ENCODE results near the gene CA5A.

Gene CA5A

DNA sequence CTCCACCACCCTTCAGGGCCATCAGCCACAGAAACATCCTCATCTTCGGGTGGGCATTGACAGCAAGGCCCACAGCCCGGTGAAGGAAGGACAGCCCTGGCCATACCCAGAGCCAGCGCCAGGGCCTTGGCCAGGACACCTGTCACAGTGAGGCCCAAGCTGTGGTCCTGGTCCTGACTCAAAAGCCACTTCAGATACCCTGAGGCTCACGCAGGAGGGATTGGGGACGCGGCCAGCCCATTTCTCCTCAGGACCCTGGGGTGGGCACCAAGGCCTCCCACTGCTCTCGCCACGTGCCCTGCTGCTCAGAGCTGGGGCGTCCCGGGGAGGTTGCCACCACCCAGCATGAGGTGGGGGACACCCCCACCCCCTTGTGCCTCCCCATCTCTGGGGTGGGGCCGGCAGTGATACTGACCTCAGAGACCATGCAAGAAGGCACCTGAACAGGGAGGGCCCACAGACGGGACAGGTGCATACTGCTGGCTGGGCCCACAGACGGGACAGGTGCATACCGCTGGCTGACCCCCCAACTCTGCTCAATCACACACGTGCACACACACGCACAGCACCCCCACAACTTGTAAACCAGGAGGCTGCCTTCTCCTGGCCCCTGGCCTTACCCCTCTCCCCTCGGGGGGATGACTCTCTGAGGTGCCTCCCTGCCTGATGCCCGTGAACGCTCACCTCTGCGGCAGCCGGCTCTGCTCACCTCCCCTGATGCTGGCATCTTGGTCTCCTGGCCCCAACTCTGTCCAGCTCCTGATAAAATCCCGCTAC lies 81.2 kb downstream of the CA5A start:
- no peak for DNase-seq
- intact Hi-C loops (cut with DNase I), result no loop called here

DNA sequence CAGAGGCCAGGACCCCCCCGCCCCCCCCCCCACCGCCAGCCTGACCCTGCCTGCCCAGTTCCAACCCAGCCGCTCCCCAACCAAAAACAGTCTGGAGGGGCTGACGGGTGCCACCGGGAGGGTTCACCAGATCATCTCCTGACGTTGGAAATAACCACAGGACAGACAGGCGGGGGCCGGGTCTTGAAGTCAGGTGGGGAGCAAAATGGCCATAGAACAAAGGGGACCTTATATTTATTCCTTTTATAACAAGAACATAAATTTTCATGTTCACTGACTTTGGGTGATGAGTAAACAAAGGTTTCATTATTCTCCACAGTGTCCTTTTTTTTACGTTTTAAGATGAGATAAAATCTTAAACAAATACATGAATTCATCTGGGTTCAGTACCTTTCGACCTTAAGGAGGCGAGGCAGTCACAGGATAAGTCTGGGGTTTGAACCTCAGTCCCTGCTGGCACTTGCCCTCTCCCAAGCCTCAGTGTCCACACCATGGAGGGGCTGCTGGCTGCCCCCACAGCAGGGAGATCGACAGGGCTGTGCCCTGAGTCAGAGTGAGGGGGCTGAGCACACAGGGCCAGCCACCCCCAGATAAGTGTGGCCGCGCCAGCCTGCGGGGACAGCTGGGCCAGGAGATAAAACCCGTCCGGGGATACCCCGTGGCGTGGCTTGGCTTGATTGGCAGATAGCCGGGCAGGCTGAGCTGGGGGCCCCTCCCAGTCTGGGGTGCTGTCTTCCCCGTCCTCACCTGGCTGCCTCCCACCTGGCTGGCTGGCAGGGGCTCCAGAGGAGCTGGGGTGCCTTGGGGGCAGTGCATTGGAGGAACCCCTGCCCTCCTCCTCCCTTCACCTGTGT lies 82.0 kb downstream of the CA5A start:
- intact Hi-C loops (cut with DNase I), result no loop called here
- DNase-seq, result no peak

DNA sequence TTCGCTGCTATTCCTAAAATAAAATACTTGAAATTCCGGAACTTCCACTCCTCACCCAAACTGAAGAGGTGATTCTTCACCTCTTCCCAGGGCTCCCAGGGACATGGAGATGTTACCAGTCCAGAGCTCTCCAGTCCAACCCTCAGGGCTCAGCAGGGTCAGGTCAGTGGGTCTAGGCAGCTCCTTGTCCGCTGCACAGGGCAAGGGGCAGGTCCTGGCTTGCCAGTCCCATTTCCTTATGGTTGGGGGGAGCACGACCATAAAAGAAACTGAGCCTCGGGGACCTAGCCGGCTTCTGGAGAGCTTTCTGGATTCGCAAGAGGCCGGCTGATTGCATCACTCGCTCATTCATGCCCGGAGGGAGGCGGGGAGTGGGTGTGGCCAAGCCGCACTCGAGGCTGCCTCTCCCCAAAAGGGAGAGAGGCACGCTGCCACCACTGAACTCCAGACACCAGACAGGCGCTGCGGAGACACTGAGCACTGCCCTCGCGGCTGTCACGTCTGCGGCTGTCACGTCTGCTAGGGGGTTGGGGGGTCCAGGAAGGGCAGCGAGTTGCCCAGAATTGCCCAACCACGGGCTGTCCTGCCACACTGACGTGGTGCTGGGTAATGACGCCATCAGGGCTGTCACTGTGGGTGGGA lies 82.8 kb downstream of the CA5A start:
- peak; percentile 74 to 99 (median 88) for DNase-seq

DNA sequence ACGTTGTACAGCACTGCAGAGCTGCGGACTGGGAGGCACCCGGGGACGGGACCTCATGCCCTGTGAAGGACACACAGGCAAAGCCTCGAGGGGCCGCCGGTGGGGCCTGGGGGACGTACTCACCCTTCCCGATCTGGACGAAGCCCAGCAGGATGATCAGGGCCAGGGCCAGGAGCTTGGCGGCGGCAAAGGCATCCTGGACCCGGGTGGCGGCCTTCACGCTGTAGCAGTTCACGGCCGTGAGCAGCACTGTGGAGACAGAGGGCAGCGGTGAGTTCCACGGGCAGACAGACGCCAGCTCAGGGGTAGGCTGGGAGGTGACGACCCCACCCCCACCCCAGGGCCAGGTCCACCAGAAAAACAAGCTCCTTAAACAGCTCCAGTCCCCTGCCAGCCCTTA lies 84.7 kb downstream of the CA5A start:
- no peak for DNase-seq
- intact Hi-C loops (cut with DNase I), result loop anchor here (2.0 kb wide), 1 partner anchor 19 kb away; no protein-coding TSS in a partner anchor

More for the DNA sequence above, 82.8 kb downstream of the CA5A start:
- intact Hi-C loops (cut with DNase I), result no loop called here

DNA sequence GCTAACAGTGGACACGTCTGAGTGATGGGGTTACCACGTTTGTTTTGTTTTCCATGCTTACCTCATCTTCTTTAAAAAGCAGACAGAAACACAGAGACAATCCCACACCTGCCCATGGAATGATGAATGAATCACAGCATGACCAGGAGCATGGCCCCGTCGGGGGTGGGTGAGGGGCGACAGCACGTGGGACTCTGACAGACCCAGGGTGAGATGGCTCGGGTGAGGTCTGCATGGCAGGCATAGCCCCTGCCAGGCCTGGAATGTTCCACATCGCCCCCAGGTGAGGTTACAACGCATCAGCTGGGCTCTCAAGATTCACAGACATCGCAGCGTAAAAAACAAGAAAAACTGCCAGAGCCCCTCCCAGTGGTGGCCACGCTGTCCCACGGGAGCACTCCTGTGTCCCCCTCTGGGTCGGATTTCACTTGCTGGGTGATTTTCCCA lies 85.2 kb downstream of the CA5A start:
- DNase-seq, result no peak
- intact Hi-C loops (cut with DNase I), result loop anchor here (2.0 kb wide), 1 partner anchor 20 kb away; no protein-coding TSS in a partner anchor

DNA sequence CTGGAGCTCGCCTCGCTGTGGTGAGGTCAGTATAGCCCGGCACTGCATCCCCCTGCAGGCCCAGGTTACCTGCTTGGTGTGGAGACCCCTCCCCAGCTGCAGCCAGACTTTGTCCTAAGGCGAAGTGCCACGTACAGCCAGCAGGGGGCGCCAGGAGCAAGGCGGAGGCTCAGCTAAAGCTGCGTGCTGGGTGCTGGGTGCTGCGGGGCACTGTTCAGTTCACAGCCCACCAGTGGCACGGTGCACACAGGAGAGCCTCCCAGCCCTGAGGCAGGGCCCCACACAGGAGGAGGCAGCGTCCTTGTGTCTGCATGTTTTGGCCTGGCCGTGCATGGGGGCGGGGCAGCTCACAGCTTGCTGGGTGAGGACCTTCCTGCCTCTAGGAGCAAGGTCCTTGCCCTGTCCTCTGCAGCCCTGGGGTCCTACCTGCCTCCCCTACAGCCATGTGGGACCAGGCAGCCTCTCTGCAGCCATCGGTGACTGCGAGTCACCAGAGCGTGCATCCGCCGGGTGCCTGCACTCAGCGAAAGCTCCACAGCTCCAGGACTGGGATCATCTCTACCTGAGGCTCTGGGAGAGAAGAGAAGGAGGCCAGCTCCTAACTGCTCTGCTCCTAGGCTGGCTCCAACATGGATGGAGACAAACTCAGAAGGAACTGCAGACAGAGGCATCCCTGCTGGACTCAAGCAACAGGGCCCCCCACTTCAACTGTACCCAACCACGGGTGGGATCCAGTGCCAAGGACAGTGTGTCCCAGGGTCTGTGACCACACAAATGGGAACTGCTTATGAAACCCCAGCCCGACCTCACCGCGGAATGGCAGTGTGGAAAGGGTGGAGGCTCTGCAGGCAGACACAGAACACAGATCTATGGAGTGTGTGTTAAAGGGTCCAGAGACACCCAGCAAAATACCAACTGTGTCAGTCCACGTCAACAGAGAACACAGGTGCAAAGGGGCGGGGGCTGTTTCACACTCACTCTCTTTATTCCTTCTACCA lies 86.0 kb downstream of the CA5A start:
- intact Hi-C loops (cut with DNase I), result loop anchor here (2.0 kb wide), 1 partner anchor 20 kb away; no protein-coding TSS in a partner anchor
- DNase-seq, result peak in 8 of 10 donors; percentile 55 to 95 (median 69)

DNA sequence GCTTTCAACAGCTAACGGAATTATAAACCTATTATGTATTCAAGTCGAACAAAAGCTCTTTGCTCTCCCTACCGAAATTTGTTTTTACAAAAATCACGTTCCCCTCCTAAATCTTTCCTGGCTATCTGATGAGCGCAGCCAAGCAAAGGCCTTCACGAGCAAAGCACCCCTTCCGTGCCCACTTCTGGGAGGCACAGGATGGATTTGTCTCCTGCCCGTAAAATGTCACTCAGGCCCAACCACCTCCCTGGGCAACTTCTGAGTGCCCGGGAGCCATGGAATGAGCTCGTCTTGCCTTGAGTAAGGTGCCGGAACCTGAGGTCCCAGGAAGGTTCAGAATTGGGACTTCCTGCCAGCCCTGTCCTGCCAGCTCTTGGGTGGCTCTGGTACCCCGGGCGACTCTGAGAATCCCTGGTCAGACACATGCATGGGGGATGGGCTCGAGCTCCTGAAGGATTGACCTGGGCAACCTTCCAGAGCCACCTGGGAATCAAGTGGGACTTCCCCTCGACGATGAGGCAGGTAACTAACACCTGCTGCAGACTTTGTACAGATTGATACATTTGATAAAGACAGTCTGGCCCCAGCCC lies 86.8 kb downstream of the CA5A start:
- DNase-seq, result peak in 1 of 10 donors; percentile 74
- intact Hi-C loops (cut with DNase I), result loop anchor here (2.0 kb wide), 1 partner anchor 21 kb away; no protein-coding TSS in a partner anchor

DNA sequence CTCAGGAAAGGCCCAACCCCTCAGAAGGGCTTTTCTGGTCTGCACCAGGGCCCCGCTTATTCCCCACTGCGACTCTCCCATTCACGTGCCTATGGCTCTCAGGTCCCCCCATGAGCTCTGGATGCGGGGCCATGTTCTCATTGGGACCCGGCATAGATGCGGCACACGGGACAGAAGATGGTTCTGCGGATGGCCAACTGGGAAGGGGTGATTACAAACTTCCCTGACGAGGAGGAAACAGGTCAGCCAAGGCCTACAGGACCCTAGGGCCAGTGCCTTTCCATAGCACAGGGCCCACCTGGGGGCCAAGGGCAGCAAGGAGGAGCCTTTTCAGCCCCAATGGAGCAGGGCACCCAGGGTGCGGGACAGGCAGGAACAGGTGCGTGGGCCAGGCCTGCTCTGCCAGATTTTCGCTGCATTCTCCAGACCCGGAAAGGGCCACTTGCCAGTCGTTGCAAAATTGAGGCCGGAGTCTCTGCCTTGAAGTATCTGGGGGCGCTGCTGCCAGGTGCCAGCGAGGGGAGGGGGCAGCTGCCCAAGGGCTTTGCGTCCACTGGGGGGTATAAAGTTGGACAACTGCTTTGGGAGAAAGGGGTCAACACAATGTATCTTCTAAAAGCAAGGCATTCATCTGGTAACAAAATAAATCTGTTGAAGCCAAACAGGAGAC lies 87.5 kb downstream of the CA5A start:
- no peak for DNase-seq
- intact Hi-C loops (cut with DNase I), result no loop called here

DNA sequence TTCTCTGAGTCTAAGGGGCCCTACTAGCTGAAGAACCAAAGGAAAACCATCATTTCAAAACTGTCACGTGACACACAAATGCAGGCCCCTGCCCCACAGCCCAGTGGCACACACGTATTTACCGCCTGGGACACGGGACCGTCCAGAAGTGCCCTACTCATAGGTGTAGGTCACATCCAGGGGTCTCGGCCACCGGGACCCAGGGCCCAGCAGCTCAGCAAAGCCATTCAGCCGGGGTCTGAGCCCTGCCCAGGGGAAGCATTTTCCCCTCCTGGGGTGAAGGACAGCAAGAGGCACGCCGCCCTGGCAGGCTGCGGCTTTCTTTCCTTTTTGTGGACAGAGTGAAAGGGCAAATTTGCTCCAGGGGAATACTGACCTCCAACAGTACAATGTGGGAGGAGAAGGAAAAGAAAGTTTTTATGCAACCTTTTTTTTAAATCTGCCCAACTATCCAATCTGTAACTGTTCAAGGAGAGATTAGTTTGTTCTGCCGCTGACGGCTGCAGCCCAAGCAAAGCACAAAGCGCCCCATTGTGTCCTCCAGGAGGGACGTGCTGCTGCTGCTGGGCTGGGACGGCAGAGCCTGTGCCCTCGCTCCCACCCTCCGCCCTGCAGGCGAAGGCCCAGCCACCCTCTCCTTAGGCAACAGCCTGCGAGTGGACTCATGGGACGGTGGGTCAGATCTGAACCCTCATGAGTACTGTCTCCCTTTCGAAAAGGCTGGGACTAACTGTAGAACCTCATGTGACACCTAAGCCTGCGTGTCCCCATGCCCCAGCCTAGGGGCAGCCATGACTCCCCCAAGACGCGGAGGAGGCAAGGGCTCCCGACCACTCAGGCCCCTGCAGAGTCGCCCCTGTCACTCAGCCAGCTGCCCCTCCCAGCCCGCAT lies 88.3 kb downstream of the CA5A start:
- peak in 9 of 10 donors; percentile 41 to 96 (median 73) for DNase-seq
- intact Hi-C loops (cut with DNase I), result no loop called here

DNA sequence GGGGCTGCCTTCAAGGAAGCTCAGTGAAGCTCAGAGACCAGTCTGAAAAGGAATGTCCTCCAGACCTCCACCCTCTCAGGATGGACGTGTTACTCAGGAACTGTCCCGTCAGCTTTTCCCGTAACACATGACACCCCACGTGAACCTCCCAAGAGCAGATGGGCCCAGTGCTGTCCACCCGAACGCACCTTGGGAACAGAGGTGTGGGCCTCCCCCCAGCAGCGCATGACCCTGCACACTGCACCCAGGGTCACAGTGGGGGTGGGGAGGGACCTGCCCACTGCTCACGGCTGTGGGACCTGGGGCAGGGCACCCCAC lies 88.9 kb downstream of the CA5A start:
- intact Hi-C loops (cut with DNase I), result no loop called here
- no peak for DNase-seq

DNA sequence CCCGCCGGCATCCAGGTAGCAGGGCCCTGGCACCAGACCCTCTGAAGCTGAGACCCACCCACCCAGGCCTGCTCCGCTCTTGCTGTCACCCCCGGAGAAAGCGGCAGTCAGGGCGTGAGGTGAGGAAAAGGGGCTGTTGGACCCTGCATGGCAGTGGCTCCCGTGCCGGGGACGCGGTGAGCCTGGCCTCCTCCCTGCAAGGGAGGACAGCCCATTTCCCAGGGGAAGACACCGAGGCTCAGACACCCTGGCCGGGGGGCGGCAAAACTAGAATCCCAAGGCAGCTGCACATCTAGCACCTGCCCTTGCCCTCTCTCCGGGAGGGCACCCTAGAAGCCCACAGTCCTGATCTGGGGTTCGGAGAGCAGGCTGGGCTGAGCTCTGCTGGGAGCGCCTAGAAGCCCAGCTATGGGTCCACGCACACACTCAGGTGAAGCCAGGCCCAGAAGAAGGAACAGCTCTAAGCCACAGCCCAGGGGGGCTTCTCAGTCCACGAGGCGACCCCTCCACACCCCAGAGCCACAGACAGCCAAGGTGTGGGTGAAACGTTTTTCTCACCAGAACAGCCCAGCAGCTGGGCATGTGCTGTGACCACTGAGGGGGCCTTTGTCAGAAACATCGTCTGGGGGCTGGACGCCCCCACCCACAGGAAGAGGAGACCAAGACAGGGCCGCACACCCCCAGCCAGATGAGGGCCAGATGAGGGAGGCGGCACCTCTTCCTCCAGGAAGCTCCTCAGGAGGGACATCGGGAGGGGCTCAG lies 89.4 kb downstream of the CA5A start:
- intact Hi-C loops (cut with DNase I), result no loop called here
- DNase-seq, result no peak

DNA sequence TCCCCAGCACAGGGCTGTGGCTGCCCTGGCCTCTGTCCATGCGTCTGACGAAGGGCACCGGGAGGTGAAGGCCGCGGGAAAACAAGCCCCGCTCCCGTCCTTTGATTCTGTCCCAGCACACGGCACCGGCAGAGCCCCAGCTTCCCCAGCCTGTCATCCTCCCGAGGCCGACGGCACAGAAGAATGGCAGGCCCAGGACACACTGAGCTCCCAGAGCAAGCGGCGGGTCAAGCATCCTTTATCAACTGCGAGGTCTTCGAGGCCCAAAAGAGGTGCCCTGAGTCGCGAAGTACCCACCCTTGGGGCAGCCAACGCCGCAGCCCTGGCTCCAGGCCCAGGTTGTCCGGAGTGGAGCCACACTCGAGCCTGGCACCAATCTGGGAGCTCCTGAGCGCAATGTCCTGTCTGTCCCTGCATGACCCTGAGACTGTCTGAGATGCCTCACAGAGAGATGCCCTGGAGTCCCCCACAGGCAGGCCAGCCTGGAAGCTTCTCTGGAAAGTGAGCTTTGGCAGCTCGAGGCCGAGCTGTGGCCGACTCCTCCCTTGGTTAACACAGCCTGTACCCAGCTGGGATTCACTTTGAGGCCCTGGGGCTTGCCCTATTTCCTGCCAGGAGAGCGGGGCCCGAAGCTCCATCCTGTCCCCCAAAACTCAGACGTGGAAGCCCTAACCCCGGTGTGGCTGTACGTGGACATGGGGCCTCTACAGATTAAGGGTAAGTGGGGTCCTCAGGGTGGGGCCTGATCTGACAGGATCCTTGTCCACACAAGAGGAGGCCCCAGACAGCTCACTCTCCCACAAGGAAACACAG lies 90.3 kb downstream of the CA5A start:
- no peak for DNase-seq
- intact Hi-C loops (cut with DNase I), result no loop called here

DNA sequence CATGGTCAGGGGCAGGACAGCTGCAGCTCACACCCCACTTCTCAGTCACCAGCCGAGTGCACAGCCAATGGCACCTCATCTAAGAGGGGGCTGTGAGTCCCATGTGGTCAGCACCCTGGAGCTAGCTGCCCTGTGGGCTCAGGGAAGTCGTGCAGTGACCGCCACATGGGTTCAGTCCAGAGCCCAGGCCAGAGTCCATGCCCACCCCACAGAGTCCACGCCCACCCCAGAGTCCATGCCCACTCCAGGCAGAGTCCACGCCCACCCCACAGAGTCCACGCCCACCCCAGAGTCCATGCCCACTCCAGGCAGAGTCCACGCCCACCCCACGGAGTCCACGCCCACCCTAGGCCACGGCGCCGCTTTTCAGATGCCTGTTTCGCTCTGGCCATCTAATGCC lies 91.1 kb downstream of the CA5A start:
- intact Hi-C loops (cut with DNase I), result no loop called here
- no peak for DNase-seq

DNA sequence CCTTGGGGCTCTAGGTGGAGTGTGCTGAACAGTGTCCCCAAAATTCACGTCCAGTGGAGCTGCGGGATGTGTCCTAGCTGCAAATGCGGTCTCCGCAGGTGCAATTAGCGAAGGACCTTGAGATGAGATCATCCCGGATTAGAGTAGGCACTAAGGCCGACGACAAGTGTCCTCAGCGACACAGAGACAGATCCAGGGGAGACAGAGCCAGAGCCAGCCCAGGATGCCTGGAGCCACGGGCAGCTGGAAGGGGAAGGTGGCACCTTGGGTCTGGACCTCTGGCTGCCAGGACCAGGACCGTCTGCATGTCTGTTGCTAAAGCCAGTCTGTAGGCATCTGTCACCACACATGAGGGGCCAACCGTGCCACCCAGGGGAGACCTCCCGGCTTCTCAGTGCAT lies 91.5 kb downstream of the CA5A start:
- intact Hi-C loops (cut with DNase I), result no loop called here
- no peak for DNase-seq

DNA sequence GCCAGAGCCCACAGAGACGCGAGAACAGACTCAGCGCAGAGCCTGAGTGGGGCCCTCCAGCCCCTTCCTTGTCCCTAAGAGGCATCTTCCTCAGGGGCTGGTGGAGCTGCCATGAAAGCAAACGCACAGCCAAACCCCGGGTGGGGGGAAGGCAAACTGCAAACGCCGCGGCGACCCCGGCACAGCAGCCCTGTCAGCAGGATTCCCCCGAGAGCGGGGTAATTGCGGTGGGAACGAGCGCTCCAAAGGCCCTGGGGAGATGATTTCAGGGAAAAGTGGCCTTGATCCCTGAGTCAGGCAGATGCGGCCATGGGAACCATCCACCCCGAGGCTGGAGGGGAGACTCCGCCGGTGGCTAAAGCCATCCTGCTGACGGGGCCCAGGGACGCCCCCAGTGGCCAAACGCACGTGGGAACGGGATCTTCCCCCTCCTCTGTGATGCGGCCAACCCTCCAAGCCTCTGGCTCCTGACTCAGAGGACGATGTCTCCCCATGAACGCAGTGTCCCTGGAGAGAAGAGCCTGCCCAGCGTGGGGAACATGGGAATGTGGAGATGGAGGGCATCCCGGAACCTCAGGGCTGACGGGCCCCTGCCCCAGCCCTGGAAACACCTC lies 92.1 kb downstream of the CA5A start:
- DNase-seq, result no peak
- intact Hi-C loops (cut with DNase I), result no loop called here

DNA sequence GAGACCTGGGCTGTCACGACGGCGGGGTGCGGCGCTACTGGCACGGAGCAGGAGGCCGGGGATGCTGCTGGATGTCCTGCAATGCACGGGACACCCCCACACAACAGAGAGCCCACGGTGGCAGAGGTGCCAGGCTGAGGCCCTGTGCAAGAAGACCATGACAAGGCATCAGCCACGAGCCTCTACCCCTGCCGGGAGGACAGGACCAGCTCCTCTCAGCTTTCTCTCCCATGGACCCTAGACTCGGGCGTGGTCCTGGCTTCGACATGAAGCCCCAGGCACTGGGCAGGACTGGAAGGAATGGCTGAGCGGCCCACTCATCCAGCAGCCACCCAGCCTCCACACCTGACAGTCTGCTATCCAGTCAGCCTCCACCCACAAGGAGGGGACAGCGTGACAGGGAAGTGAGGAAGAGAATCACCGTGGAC lies 92.6 kb downstream of the CA5A start:
- DNase-seq, result peak in 1 of 10 donors; percentile 88
- intact Hi-C loops (cut with DNase I), result no loop called here

Measured in posterior cingulate gyrus (tissue), 11 donors.